Endothelial cell of umbilical vein (primary cell): ENCODE data around the gene NECTIN2. TPM values are rescaled to one million over a fixed set of nuclear protein-coding genes. Genes with fewer than 3 reads are reported as not detected.
"Not testable (repeated sequence)": the region's sequence is repeated elsewhere in the genome, so short reads cannot be mapped to it uniquely, and the experiment has no call there.

Experiments used
- BruUV-seq: library from RNA; stranded (reverse); fragments of 400-500 nt; replicated peaks from 2 replicates; lab custom pipeline; 2021; lab: Mats Ljungman, UMichigan
- CTCF ChIA-PET: fragments of 300-600, 350-600 bp; sonication (Branson Sonifier 250); formaldehyde crosslinking; loops from one replicate; lab custom pipeline; 2021; ENCODE audit warnings: antibody characterized with exemption, inconsistent platforms; lab: Charles Lee
- POLR2A ChIA-PET: fragments of 300-600, 350-600 bp; sonication (Branson Sonifier 250); formaldehyde crosslinking; loops from one replicate; lab custom pipeline; 2021; ENCODE audit warnings: antibody characterized with exemption, inconsistent platforms; lab: Charles Lee
- DNase-seq: peaks from one replicate; pipeline ENCODE4 v3.0.0-alpha.2; 2011; ENCODE audit warnings: low read depth, low spot score
- FAIRE-seq: peaks from 2 replicates; lab custom pipeline; 2011; peaks lifted over from hg19 to GRCh38; lab: Jason Lieb, UNC
- H2AFZ ChIP-seq: 2 replicates; pipeline ENCODE4 v1.6.0; 2012; ENCODE audit warnings: low read depth, low read length, control low read depth, inconsistent platforms
- H3K27ac ChIP-seq: 2 replicates; pipeline ENCODE4 v1.5.1; 2011; ENCODE audit warnings: low read depth, mild to moderate bottlenecking, control low read depth, low read length, moderate library complexity; ENCODE audit not compliant: insufficient read depth
- H3K27me3 ChIP-seq, 2 experiments: 2 replicates each; pipeline versions ENCODE4 v1.6.0 to v1.6.1; 2011; ENCODE audit warnings: low read length in 2 of 2, mixed read lengths in 1 of 2; ENCODE audit not compliant: control insufficient read depth in 2 of 2, insufficient read depth in 2 of 2
- H3K36me3 ChIP-seq, 2 experiments: 2 replicates in 1 of 2; 3 replicates in 1 of 2; pipeline ENCODE4 v1.5.1; 2011; ENCODE audit warnings: low read length in 2 of 2, mild to moderate bottlenecking in 1 of 2, moderate library complexity in 1 of 2; ENCODE audit not compliant: control insufficient read depth in 2 of 2, insufficient read depth in 2 of 2; ENCODE audit errors: extremely low read depth in 1 of 2
- H3K4me1 ChIP-seq: 3 replicates; pipeline ENCODE4 v1.5.1; 2011; ENCODE audit warnings: mild to moderate bottlenecking, low read length; ENCODE audit not compliant: control insufficient read depth, insufficient read depth; ENCODE audit errors: extremely low read depth
- H3K4me2 ChIP-seq: 2 replicates; pipeline ENCODE4 v1.6.1; 2011; ENCODE audit warnings: low read length, control low read depth, mixed read lengths; ENCODE audit not compliant: insufficient read depth
- H3K4me3 ChIP-seq, 3 experiments: fragments of 200-600 bp in 1 of 3; sonication (generic), shearing (Covaris generic) in 1 of 3; replicated peaks in 1 of 3; 2 replicates each; pipeline ENCODE4 v1.5.1; 2011 to 2016; ENCODE audit warnings: control low read depth in 3 of 3, low read length in 3 of 3, mild to moderate bottlenecking in 2 of 3, inconsistent platforms in 1 of 3, low read depth in 1 of 3, moderate library complexity in 1 of 3; ENCODE audit not compliant: insufficient read depth in 1 of 3
- H3K79me2 ChIP-seq: 2 replicates; pipeline ENCODE4 v1.6.0; 2012; ENCODE audit warnings: low read length, inconsistent platforms; ENCODE audit not compliant: control insufficient read depth, insufficient read depth
- H3K9ac ChIP-seq: replicated peaks from 2 replicates; pipeline ENCODE3; 2011; ENCODE audit warnings: low read length, control low read depth; ENCODE audit not compliant: insufficient read depth; ENCODE audit errors: extremely low read depth
- H3K9me1 ChIP-seq: replicated peaks from 3 replicates; pipeline ENCODE4 v1.6.0; 2011; ENCODE audit warnings: mild to moderate bottlenecking, low read length; ENCODE audit not compliant: control insufficient read depth, insufficient read depth; ENCODE audit errors: extremely low read depth
- H3K9me3 ChIP-seq: replicated peaks from 2 replicates; pipeline ENCODE4 v1.5.1; 2012; ENCODE audit warnings: low read length, inconsistent platforms; ENCODE audit not compliant: control insufficient read depth, insufficient read depth
- H4K20me1 ChIP-seq: replicated peaks from 2 replicates; pipeline ENCODE3; 2011; ENCODE audit warnings: mild to moderate bottlenecking, low read length; ENCODE audit not compliant: control insufficient read depth, insufficient read depth; ENCODE audit errors: extremely low read depth
- EZH2 ChIP-seq: IDR thresholded peaks from 2 replicates; pipeline ENCODE4 v1.6.1; 2012; ENCODE audit warnings: borderline replicate concordance, low read depth, mild to moderate bottlenecking, moderate library complexity, low read length, inconsistent platforms; ENCODE audit not compliant: severe bottlenecking
- FOS ChIP-seq: IDR thresholded peaks from 2 replicates; pipeline ENCODE4 v1.6.1; 2011; ENCODE audit warnings: mild to moderate bottlenecking, low read length, moderate library complexity, borderline replicate concordance; ENCODE audit not compliant: insufficient read depth
- GATA2 ChIP-seq: IDR thresholded peaks from 2 replicates; pipeline ENCODE4 v1.7.0; 2011; ENCODE audit warnings: low read depth, mild to moderate bottlenecking, moderate library complexity, mixed read lengths, low read length; ENCODE audit not compliant: insufficient read length, insufficient read depth
- JUN ChIP-seq: IDR thresholded peaks from 2 replicates; pipeline ENCODE4 v1.6.1; 2011; ENCODE audit warnings: borderline replicate concordance, low read depth; ENCODE audit not compliant: insufficient read length, insufficient read depth
- MYC ChIP-seq: IDR thresholded peaks from one replicate; pipeline ENCODE4 v1.6.1; 2011; ENCODE audit warnings: mild to moderate bottlenecking, low read depth, low read length
- POLR2A ChIP-seq: IDR thresholded peaks from 2 replicates; pipeline ENCODE4 v1.6.1; 2012; ENCODE audit warnings: low read depth, mild to moderate bottlenecking, control low read depth, low read length
- POLR2AphosphoS5 ChIP-seq: IDR thresholded peaks from 2 replicates; pipeline ENCODE4 v1.6.1; 2012; ENCODE audit warnings: low read depth, mild to moderate bottlenecking, control low read depth, low read length, moderate library complexity; ENCODE audit not compliant: insufficient read depth
- dilution Hi-C: fragments of 300-500 bp; cut with MboI; formaldehyde crosslinking; loops from one replicate; pipeline ENCODE4 v1.15.0; 2019; ENCODE audit warnings: low sequenced_read_pairs; ENCODE audit not compliant: extremely low pct_ligation_motif_present
- intact Hi-C: fragments of 100-400 bp; cut with micrococcal nuclease; formaldehyde crosslinking; loops from one replicate; pipeline ENCODE4 v1.10.0; 2022
- polyA plus RNA-seq, 4 experiments: library from polyadenylated mRNA; depleted of rRNA in 3 of 4; stranded (reverse) in 3 of 4; unstranded in 1 of 4; fragments of >200 nt; gene quantifications; 2 replicates each; pipeline versions ENCODE4 v1.2.1 to v1.2.3, GENCODE V29; 2011 to 2012; ENCODE audit warnings: missing spikeins in 1 of 4
- total RNA-seq: library from RNA; stranded (reverse); gene quantifications from 2 replicates; pipeline ENCODE4 v1.2.3, GENCODE V29; 2021
- TF ChIP-seq, protein P1 (sequence below): IDR thresholded peaks from 2 replicates; pipeline ENCODE4 v1.6.1; 2011; ENCODE audit not compliant: insufficient read depth, insufficient read length
- TF ChIP-seq, protein P2 (sequence below), 2 donors: IDR thresholded peaks; 1 replicate in 1 of 2; 2 replicates in 1 of 2; pipeline ENCODE4 v1.5.1; 2011; ENCODE audit warnings: low read length in 2 of 2, mild to moderate bottlenecking in 2 of 2, moderate library complexity in 2 of 2, control low read depth in 1 of 2, inconsistent platforms in 1 of 2, low read depth in 1 of 2; ENCODE audit not compliant: insufficient read depth in 1 of 2; ENCODE audit errors: extremely low read depth in 1 of 2

The NECTIN2 gene
- total and polyA plus RNA-seq, 2 donors (not counting 3 experiments of a cell fraction or from before 2014, with no cell fraction given), result 211 to 238 TPM

DNA sequence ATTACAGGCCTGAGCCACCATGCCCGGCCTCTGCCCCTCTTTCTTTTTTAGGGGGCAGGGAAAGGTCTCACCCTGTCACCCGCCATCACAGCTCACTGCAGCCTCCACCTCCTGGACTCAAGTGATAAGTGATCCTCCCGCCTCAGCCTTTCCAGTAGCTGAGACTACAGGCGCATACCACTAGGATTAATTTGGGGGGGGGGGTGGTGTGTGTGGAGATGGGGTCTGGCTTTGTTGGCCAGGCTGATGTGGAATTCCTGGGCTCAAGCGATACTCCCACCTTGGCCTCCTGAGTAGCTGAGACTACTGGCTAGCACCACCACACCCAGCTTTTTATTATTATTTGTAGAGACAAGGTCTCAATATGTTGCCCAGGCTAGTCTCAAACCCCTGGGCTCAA, 63.7 kb downstream of the NECTIN2 start:
- intact Hi-C loops (no loop called here), dilution Hi-C loops (no loop called here)
- Histone ChIP-seq H2AFZ (no peak overlapping the region), H3K36me3 (no peaks in the 10 kb centered on the region), H3K4me1 (peaks cover 14% of the 10 kb centered on the region), H3K9me3 (no peaks in the 10 kb centered on the region), H3K27ac (no peak overlapping the region), H3K9ac (no peak overlapping the region), H3K4me3 (no peak overlapping the region), H3K9me1 (no peaks in the 10 kb centered on the region), H3K27me3 (peaks cover 9% of the 10 kb centered on the region in 2 experiments), H3K79me2 (no peaks in the 10 kb centered on the region), H4K20me1 (no peaks in the 10 kb centered on the region), H3K4me2 (no peak overlapping the region)
- FAIRE-seq (no peak), DNase-seq (no peak)
- CTCF ChIA-PET, result interaction anchor here (1.6 to 2.6 kb wide), 3 partner anchors 43 to 149 kb away, joined by 5 to 18 read pairs (median 7); partner anchors contain the start of gene CLPTM1
- TF ChIP-seq POLR2AphosphoS5, result no peak
- no peak for TF ChIP-seq JUN
- no peak for TF ChIP-seq FOS
- no peak for TF ChIP-seq GATA2
- TF ChIP-seq, protein P1, sequence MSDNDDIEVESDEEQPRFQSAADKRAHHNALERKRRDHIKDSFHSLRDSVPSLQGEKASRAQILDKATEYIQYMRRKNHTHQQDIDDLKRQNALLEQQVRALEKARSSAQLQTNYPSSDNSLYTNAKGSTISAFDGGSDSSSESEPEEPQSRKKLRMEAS, result no peak
- TF ChIP-seq POLR2A, result no peak
- TF ChIP-seq, protein P2, sequence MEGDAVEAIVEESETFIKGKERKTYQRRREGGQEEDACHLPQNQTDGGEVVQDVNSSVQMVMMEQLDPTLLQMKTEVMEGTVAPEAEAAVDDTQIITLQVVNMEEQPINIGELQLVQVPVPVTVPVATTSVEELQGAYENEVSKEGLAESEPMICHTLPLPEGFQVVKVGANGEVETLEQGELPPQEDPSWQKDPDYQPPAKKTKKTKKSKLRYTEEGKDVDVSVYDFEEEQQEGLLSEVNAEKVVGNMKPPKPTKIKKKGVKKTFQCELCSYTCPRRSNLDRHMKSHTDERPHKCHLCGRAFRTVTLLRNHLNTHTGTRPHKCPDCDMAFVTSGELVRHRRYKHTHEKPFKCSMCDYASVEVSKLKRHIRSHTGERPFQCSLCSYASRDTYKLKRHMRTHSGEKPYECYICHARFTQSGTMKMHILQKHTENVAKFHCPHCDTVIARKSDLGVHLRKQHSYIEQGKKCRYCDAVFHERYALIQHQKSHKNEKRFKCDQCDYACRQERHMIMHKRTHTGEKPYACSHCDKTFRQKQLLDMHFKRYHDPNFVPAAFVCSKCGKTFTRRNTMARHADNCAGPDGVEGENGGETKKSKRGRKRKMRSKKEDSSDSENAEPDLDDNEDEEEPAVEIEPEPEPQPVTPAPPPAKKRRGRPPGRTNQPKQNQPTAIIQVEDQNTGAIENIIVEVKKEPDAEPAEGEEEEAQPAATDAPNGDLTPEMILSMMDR (IDR thresholded peaks at IDR 0.05; ENCODE audit: extremely low read depth in 1 of 2, insufficient read depth in 1 of 2, low read depth in 1 of 2, low read length in 2 of 2), result no peak
- TF ChIP-seq MYC, result no peak
- TF ChIP-seq EZH2, result no peak
- POLR2A ChIA-PET, result no interaction called here
- no TSS peak for BruUV-seq

DNA sequence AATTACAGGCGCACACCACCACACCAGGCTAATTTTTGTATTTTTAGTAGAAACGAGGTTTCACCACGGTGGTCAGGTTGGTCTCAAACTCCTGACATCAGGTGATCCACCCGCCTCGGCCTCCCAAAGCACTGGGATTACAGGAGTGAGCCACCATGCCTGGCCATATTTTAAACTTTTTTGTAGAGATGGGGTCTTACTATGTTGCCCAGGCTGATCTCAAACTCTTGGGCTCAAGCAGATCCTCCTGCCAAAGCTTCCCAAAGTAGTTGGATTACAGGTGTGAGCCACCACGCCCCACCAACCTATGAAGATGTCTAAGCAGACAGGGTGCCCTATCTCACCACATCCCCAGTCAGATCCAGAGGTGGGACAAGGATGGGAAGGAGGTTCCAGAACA, 65.8 kb downstream of the NECTIN2 start:
- H3K27me3 ChIP-seq, H3K4me2 ChIP-seq, BruUV-seq, H3K27ac ChIP-seq, H3K9me3 ChIP-seq, H4K20me1 ChIP-seq, H3K79me2 ChIP-seq, FAIRE-seq, H3K4me3 ChIP-seq, intact Hi-C loops, POLR2A ChIA-PET, DNase-seq, H3K9me1 ChIP-seq, dilution Hi-C loops, H2AFZ ChIP-seq, H3K4me1 ChIP-seq, H3K36me3 ChIP-seq, H3K9ac ChIP-seq: not testable (repeated sequence)
- CTCF ChIA-PET, result interaction anchor here (2.0 to 2.6 kb wide), 2 partner anchors 8 to 40 kb away, joined by 7 to 18 read pairs; no protein-coding TSS in a partner anchor
